TTC549 (cell line): ENCODE results near the gene ZC3HAV1.
"Not testable (repeated sequence)": the region's sequence is repeated elsewhere in the genome, so short reads cannot be mapped to it uniquely, and the experiment has no call there.

ENCODE experiments used
- FAIRE-seq: peaks from 2 replicates; lab custom pipeline; 2012; peaks lifted over from hg19 to GRCh38; lab: Jason Lieb, UNC

The ZC3HAV1 gene

DNA sequence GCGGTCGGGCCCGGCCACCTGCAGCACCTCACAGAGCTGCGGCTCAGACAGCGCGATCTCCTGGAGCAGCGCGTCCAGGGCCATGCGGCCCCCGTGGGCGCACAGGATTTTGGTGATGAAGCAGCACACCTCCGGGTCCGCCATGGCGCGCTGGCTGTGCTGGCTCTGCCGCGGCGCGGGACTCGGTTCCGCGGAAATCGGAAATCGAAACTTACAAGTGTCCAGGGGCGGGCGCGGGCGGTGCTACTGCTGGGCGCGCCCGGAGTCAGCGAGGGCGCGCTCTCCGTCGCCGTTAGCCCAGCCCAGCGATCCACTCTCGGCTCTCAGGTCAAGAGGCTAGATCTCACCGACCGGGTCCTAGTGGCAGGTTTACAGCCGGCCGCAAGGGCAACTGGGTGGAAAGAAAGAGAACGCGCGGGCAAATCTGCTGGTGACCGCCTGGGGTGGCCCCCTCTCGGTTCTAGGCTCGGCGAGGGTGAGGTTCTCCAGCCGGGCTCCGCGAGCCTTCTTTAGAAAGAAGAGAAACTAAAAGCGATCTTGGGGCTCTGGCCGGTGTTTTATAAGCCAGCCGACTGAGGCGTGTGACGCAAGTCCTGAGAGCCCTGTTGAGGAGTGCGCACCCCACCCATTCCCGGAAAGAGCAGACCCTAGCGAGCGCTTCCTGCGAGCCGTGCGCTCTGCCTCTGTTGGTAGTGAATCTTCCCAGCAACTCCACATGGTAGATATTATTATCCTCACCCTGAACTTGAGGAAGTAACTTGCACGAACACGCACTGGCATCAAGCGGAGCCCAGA, at the start of gene ZC3HAV1:
ZC3HAV1 (minus strand) TSS at position 533 of the 795 bp plus-strand sequence; CDS start at position 144, 389 bp downstream.
- no peak for FAIRE-seq

DNA sequence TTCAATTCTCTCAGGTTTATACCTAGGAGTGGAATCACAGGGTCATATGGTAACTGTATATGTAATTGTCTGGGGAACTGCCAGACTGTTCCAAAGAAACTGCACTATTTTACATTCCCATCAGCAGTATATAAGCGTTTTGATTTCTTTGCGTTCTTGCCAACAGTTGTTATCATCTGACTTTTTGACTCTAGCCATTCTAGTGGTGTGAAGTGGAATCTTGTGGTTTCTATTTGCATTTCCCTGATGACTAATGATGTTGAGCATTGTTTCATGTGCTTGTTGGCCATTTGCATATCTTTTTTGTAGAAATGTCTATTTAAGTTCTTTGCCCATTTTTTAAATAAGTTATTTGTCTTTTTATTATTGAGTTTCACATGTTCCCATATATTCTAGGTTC, 44.3 kb upstream of the ZC3HAV1 start:
- no peak for FAIRE-seq

DNA sequence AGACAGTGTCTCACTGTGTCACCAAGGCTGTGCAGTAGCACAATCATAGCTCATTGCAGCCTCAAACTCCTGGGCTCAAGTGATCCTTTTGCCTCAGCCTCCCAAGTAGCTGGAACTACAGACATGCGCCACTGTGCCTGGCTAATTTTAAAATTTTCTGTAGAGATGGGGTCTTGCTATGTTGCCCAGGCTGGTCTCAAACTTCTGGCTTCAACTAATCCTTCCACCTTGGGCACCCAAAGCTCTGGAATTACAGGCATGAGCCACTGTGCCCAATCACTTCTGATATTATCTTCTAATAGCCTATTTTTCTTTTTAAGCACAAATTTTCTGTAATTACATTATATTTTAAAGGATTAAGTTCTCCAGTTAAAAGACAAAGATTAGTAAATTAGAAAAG, 42.6 kb upstream of the ZC3HAV1 start:
- no peak for FAIRE-seq

DNA sequence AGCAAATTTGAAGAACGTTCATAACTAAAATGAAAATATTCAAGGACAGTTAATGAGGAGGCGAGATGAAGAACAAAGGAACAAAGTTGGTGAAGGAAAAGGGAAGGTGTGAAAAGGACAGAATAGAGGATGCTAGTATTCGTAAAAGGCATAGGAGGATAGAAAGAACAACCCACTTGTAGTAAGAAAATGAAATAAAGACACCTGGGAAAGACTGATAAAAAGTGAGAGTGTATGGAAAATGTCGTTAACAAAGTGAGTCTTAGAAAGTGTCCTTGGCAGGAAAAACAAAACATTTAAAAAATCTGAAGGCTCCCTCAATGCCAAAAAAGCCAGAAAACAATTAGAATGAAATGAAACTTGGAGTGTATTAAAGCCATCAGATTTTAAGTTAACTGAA, 29.6 kb upstream of the ZC3HAV1 start:
- no peak for FAIRE-seq

DNA sequence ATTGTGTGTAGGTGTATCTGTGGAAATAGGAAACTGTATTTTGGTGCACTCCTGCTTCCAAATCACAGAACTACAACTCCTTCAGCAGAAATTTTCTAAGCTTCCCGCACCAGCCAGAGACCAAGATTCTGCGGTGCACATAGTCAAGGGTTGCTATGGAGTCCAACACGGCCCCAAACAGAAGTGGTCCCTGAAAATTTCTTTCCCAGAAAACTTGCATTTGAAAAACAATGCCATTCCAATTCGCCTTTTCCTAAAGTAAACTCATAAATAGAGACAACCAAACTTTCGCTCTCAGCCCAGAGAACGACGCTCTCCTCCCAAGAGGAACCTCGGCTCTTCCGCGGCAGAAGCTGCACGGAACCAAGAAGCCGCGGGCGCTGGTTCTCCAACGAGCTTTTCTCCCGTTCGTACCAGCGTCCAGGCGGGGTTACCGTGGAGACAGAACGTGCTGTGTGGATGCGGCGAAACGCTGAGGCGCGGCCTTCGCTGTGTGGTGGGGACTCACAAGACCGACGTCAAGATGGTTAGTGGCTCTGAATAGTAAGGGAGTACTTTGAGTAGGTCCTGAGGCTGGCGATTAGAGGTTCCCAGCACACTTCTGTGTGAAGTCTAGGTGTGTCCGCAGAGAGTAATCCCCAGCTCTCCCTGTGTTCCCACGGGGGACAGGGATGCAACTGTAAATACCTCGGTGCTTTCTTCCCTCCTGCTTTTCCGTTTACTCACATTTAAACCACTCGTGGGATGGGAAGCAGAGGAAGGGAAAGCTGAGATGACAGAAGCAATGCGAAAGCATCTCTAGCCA, 24.0 kb upstream of the ZC3HAV1 start:
- FAIRE-seq = no peak

DNA sequence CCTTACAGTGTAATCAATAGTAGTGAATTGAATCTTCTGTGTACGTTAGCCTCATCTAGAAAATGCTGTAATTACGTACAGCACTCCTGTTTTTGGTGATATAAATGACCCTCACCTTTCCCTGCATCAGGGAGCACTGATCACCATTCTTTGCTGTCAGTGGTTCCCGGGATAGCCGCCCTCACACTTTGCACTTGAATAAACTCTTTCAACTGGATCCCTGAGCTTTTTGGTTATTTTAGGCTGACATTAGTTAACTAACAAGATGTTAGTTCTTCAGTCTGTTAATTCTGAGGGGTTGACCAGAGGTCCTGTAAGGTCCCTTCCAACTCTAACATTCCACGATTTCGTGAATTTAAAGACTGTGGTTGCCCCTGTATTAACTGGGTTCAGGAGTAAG, 23.4 kb upstream of the ZC3HAV1 start:
- no peak for FAIRE-seq

DNA sequence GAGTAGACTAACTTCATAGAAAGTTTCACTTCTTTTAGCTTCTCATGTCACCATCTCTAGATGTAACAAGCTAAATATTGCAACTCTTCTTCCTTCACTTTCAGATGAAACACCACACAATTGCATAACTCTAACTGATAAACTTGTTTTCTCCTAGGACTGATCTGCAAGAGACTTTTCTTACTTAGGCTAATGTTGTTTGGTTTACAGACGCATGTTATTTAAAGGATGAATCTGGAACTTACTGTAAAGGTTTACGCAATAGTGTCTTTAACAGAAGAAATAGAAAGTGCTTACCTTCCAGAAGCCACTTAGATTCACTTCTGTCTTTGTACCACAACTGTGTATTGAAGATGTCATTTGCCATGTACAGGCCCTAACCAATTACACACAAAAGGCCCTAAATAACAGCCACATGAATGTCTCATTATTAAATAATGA, 22.1 kb upstream of the ZC3HAV1 start:
- FAIRE-seq = no peak

DNA sequence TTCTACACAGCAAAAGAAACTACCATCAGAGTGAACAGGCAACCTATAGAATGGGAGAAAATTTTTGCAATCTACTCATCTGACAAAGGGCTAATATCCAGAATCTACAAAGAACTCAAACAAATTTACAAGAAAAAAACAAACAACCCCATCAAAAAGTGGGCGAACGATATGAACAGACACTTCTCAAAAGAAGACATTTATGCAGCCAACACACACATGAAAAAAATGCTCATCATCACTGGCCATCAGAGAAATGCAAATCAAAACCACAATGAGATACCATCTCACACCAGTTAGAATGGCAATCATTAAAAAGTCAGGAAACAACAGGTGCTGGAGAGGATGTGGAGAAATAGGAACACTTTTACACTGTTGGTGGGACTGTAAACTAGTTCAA, 20.3 kb upstream of the ZC3HAV1 start:
- FAIRE-seq = not testable (repeated sequence)

DNA sequence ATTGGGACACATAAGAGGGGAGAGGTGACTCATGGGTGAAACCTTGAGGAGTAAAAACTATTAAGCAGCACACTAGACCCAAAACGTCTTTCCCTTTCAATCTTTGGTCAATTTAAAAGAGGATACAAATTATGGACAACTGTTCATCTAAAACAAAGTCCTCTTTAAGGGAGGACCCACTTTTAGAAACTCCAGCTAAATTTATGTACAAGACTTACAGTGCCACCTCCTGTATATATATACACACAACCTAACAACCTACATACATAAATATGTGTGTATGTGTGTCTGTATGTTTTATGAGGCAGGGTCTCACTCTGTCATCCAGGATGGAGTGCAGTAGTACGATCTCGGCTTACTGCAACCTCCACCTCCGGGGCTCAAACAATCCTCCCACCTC, 18.1 kb upstream of the ZC3HAV1 start:
- no peak for FAIRE-seq

DNA sequence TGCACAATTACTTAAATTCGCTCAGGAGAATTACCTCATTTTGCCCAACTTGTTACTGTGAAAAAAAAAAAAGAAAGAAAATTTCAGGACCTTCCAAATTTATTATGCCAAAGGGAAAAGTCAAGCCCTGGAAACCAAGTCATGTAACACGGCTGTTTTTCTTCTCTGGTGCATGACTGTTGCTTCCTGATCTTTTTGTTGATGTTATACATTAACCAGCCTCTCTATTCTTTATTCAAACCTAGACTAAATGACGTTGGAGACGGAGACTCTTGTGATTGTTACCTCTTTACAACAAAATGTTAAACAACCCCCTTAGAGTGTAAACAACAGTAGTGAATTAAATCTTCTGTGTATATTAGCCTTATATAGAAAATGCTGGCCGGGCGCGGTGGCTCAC, 16.1 kb upstream of the ZC3HAV1 start:
- no peak for FAIRE-seq

DNA sequence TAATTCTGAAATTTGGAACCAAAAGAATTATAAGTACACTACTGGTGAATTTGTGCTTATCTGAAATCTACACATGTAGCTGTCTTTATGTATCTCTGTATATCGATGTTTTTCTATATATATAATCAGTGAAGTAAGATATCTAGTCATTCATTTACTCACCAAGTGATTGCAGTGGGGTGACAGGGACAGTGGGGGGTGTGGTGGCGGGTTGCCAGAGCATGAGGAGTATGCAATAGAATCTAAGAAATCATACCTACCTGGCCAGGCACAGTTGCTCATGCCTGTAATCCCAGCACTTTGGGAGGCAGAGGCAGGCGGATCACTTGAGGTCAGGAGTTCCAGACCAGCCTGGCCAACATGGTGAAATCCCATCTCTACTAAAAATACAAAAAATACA, 15.5 kb upstream of the ZC3HAV1 start:
- not testable (repeated sequence) for FAIRE-seq

DNA sequence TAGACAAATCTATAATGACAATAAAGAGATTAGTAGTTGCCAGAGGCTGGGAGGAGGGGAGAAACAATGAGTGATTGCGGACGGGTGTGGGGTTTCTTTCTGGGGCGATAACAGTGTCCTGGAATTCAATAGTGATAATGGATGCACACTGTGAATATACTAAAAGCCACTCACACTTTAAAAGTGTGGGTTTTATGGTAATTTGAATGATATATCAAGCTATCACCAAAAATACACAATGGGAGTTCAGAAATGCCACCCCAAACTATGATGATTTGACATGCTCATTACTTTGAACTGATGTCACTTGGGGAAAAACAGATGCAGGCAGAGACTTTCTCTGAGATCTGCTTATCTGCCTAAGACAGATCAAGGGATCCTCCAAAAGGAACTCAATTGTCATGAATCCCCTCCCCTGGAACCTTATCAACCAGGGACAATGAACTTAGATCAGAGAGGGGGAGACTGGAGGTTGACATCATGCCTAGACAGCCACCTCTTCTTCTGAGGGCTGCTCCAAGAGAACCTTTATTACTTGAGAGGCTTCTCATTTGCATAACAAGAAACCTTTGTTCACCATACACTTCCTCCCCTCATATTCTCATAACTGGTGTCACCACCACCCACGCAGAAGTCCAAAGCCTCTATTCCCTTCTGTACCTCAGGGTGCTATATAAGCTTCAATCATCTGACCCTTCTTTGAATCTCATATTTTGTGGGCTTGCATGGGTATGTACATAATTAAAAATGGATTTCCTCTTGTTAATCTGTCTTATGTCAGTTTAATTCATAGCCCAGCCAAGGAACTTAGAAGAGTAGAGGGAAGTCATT, 14.8 kb upstream of the ZC3HAV1 start:
- FAIRE-seq = no peak

DNA sequence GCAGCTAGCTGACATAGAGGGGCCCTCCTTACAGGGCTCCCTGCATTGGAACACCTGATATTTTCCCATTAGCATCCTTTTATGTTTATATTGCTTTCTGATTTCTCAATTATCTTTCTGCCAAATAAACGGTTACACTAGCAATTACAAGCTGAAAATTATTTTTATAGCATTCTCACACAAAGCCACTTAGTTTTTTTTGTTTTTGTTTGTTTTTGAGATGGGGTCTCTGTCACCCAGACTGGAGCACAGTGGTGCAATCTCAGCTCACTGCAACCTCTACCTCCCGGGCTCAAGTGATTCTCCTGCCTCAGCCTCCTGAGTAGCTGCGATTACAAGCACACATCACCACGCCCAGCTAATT, 9.9 kb upstream of the ZC3HAV1 start:
- FAIRE-seq = no peak

DNA sequence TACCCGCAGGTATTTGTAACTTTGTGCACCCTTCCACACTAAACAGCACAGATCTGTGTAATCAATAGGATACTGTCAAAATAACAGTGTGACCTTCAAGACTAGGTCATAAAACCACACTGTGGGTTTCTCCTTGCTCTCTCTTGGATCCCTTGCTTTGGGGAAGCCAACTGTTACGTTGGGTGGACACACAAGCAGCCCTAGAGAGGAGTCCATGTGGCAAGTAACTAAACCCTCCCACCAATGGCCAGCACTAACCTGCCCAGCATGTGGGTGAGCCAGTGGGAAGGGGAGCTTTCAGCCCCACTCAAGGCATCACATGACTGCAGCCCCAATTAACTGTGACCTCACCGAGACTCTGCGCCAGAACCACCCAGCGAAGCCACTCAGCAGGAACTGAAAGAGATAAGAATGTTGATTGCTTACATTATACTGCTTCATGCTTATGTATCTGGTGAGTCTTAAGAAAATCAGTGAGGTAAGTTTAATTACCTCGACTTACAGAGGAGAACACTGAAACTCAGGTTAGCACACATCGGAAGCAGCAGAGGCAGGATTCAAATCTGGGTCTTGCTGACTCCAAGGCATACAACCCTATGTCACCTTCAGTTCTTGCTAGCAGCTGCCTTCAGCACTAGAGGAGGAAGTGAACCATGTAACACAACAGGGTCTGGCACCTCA, 9.4 kb upstream of the ZC3HAV1 start:
- FAIRE-seq = no peak

DNA sequence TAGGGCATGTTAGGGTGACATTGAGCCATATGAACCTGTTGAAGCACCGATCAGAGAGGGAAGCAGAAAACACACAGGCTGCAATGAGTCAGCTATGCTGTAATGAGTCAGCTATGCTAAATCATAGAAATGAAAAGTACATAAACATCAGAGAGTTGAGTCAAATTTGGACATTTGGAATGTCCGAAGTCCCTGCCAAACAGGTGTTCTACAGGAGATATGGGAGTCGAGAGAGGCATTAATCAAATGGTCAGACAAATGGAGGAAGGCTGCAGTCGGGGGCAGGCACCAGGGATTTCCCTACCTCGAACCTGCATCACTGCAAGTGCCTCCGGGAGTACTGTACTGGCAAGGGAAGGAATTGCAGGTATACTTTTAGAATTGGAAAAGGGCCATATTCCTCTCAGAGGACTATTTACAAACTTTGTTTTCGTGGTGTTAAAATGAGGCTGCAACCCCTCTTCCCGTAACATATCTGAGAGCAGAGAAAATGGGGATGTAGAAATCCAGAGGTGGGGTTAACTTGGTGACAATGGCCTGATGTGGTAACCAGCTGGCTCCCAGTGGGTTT, 8.8 kb upstream of the ZC3HAV1 start:
- FAIRE-seq = no peak

DNA sequence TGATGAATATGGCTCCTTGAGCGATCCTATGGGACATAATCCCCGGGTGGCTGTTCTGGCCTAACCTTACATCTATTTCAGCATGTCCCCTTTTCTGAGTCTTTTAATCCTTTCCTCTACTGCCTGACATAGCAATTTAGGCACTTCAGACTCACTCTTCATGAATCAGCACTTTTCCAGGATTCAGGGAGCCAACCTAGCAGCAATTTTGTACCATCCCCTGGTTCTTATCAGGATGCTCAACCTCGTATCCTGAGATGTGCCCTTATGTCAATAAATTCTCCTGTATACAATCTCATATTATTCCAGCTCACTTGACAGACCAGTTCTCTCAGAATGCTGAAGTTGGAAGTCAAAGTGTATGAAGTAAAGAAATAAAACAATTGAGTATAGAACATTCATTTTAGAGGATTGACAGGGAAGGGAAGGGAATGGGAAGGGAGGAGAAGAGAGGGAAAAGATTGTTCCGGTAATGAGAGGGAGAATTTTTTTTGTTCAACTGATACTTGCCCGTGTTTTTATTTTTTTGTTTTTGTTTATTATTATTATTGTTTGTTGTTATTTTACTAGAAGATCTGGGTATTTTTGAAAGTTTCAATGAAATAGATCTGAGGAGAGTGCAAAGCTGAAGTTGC, 8.2 kb upstream of the ZC3HAV1 start:
- no peak for FAIRE-seq

DNA sequence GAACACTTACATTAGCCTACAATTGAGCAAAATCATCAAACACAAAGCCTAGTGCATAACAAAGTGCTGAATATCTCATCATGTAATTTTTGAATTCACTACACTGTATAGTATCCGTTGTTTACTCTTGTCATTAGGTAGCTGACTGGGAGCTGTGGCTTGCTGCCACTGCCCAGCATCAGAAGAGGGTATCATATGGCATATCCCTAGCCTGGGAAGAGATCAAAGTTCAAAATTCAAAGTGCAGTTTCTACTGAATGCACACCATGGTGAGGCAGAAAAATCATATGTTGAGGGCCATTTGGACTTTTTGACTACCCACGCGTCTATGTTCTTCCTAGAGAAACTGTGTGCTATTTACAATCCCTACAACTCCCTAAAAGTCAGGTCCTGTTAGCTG, 7.5 kb upstream of the ZC3HAV1 start:
- FAIRE-seq = no peak

DNA sequence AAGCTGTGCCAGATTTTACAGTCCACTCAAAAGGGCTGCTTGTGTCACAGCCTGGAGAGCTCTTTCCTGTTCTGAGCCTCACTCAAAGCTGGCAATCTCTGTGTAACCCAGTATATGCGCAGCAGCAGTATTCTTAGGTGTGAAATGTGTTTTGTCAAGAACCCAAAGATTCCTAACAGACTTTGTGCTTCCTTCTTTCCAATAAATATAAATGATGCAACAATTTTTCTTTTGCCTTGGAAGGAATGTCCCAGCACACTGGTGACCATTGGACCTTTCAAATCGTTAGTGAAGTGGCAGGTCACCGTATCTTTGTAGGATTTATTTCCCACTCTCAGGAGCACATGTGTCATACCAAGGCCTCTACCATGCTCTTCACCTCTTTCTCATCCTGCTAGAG, 5.6 kb upstream of the ZC3HAV1 start:
- no peak for FAIRE-seq

DNA sequence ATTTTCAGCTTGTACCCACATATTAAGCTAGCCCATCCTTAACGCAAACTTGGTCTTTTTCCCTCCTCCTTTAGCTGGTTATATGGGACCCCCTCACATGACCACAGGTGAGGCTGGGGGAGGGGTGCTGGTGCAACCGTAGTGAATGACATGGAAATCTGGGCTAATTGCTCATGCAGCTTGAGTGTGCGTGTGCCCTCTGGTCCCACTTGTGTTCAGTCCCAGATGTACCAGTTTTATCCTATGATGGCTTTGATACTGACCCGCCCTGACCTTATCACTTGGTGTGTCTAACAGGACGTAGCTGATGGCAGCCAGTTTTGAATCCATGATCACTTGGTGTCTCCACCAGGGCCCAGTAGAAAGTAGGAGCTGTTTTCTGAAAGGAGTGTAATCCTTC, 5.1 kb upstream of the ZC3HAV1 start:
- no peak for FAIRE-seq

DNA sequence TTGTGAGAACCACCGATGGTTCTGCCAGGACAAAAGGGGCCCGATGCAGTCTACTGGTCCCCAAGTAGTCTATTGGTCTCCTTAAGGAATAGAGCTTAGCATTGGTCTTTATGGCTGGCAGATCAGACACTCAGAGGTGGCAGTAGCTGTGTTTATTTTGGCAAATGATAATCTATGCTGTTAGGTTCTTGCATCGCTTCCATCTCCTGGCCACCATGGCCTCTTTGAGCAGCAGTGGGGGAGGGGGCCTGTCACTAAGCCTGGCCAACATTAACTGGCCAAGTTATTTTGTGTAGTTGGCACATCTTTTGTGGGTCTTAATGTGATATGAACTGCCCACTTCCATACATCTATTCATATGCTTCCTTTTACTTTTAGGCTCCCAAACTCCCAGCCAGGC, 4.5 kb upstream of the ZC3HAV1 start:
- FAIRE-seq = no peak

DNA sequence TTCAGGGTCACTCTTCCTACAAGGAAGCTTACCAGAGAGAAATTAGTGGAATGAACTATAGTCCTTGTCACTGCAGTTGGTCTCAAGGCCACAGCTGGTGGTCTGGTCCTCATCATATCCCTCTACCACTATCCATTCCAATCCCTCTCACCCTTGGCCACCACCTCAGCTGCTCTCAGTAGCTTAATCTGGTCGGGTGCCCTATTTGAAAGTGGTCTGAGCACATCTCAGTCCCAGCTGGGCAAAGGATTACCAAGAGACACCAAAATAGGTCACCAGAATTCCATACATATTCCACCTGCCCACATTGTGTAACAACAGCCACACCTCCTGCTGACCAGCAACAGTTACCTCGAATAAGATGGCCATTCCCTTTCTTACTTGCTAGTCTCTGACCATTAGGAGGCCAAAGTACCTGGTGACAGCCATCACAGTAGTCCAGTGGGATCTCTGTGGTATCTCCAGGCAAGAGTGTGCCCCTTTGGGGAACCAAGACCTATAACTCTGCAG, 3.3 kb upstream of the ZC3HAV1 start:
- FAIRE-seq = no peak
